GM19455 (cell line): Measurements from ENCODE around the gene SMIM10L2A.
A peak's percentile ranks its signal among the peaks of the same experiment; 100 is the strongest.
"Not testable (repeated sequence)": the region's sequence is repeated elsewhere in the genome, so short reads cannot be mapped to it uniquely, and the experiment has no call there.

ENCODE experiments used
- ATAC-seq: cut with Tn5 transposase; IDR thresholded peaks from one replicate; pipeline ENCODE4 v1.9.1; 2021; ENCODE audit not compliant: unreplicated experiment

SMIM10L2A gene

DNA sequence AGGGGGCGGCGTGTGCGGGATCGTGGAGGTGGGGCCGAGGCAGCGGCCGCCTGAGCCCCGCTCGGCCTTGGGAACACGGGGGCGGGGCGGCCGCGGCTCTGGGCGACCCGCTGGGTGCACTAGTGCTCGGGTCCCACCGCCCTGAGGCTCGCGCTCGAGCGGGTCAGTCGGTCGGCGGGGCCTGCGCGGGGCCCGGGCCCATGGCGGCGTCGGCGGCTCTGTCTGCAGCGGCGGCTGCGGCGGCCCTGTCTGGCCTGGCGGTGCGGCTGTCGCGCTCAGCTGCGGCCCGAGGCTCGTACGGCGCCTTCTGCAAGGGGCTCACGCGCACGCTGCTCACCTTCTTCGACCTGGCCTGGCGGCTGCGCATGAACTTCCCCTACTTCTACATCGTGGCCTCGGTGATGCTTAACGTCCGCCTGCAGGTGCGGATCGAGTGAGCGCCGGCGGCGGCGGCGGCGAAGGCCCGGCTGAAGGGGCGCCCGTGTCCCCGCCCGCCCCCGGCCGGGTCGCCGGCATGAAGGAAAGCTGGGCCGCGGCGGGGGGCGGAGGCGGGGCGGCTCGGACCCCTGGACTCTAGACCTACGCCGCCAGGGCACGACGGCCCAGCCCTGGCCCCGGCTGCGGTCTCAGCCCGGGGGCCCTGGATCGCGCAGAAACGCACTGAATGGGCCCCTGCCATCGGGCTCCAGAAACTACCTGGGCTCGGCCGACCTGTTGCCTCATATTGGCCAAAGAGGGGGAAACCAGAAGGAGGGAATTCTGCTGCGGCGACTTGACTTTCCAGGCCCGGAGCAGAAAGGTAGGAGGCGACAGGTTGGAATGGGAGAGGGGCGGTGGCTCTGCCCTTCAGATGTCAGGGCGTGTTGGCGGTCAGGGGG lies at the start of gene SMIM10L2A:
Gene SMIM10L2A (plus strand): TSS at position 13 of the 878 bp plus-strand sequence. CDS start 188 bp downstream, at position 201.
- peak; percentile 60 for ATAC-seq

DNA sequence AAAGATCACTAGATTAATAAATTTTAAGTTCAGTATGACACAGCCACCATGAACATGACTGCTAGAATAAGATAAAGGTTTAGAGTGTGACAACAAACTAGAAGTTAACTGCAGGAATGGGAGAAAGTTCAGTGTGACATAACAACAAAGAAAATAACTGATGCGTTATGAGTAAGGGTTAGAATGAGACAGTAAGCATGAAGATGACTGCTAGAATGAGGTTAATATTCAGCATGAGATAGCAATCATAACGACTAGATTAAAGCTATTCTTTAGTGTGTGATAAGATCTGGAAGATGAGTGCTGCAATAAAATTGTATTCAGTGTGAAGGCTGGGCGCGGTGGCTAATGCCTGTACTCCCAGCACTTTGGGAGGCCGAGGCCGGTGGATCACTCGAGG lies 48.4 kb upstream of the SMIM10L2A start:
- ATAC-seq = no peak

DNA sequence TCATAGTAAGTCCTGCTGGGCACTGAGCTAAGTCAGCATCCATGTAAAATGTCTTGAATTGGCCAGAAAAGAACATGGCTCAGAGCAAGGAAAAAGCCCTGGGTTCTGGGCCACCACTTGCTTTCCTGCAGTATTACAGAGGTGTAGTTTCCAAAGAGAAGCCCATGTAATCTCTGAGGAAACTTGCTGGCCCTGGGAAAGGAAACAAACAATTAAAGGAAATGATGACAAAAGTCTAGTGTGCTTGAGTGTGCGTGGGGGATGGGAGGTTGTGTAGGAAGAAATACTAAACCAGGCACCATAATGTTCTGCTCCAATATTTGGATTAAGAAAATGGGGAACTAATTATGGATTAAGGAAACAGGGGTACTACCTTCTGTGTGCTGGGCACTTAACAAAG lies 39.5 kb upstream of the SMIM10L2A start:
- no peak for ATAC-seq

DNA sequence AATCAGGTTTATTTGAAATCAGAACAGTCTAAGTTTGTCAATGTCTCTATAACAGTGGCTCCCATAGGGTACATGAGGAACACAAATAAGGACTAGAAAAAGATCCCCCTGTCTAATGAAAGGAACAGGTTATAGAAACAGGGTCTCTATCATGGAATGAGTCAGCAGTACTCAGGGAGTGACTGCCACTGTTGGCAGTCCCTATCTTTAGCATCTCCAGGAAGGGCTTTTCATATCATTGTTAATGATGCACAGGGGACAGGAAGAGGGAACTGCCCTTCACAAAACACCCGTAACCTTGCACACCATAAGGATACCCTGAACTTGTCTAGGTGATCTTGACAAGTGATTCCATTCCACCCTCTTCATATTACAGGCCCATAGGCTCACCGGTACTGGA lies 38.5 kb upstream of the SMIM10L2A start:
- no peak for ATAC-seq

DNA sequence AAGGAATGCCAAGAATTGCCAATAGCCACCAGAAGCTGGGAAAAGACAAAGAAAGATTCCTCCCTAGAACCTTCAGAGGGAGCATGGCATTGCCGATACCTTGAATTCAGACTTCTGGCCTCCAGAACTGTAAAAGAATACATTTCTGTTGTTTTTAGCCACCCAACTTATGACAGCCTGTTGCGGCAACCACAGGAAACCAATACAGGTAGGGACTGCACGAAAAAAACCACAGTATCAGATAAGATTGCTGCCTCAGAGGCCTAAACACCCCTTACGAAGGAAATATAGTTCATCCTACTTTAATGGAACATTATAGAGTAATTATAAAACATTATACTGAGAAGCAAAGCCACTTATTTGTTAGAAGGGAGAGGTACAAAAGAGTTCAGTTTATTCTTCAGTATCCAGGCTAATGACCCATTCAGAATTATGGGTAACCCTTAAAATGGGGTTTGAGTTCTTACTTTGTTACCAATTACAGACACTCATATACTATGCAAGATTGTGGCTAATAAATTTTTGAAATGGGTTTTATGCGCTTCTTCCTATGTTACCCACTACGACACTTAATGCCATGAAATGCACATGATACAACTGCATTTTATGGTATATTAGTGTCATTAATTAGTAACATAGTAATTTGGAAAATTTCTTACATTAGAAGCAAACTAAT lies 37.4 kb upstream of the SMIM10L2A start:
- ATAC-seq = no peak

DNA sequence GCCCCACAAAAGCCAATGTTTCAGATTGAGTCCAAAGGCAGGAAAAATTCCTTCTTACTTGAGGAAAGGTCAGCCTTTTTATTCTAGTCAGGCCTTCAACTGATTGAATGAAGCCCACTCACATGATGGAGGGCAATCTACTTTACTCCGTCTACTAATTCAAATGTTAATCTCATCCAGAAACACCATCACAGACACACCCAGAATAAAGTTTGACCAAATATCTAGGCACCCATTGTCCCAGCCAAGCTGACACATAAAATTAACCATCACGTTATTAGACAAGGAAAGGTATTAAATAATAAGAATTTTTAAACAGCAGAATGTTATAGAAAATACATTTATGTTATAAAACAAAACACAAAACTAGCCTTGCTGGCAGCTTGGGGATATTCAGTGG lies 32.9 kb upstream of the SMIM10L2A start:
- ATAC-seq = no peak

DNA sequence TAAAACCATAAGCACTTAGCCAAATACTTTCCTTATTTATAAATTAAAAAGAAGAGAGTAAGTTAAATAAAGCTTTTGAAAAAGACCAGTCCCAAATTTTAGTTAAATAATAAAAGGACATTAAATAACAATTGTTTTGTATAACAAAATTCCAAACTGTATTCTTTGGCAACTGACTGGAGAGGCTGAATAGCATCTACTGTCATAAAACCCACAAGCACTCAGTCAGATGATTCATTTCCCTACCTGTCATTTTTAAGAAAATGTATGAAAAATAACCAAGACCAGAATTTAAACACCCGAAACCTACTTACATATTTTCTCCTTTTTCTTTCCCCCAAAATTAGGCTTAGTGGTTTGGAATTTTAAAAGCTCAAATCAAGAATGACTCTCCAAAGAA lies 32.5 kb upstream of the SMIM10L2A start:
- no peak for ATAC-seq

DNA sequence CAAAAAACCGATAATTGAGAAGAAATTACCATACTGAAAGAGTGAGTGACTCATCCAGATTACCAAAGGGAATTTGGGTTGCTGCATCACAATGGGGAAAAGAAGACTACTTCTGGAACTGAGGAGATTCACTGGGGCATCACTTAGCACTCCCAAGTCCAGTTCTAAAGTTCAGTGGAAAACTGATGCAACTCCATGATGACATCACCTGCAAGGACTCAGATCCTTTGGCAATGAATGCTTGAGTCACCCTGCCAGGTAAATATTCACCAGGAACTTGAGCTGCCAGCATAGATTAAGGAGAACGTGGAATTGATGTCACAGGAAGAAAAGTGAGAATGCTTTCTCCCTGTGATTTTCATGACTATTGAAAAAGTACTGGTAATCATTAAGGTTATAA lies 32.0 kb upstream of the SMIM10L2A start:
- no peak for ATAC-seq

DNA sequence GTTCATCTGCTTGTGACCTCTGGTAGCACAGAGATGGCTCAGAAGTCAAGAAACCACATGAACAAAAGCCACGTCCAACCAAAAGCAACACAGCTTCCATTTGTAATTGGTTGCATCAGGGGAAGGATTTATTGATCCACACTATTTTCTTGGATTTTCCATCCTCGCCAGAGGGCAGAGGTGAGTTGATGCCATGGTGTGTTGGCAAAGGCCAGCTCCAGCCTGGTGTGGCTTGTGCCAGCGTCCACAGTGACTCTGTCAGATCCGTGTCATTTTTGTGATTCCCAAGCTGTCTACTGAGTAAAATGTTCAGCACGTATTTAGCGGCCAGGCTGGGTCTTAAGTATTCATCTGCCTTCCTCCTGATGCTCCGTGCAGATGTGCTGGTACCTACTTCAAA lies 30.0 kb upstream of the SMIM10L2A start:
- no peak for ATAC-seq

DNA sequence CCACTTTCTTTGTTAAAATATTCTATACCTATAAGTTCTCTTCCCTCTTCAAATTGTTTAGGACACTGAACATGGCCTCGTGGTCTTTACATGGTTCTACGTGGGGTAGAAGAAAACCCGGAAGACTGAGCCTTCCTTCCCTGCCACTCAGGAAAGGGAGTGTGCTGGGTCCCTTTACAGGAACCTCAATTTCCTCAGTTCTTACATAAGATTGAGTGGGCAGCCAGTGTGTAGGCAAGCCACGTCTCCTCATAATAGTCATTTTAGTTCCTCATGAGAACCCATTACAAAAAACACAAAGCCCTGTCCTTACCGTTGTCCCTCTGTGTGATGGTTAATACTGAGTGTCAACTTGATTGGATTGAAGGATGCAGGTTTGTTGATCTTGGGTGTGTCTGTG lies 28.7 kb upstream of the SMIM10L2A start:
- ATAC-seq = no peak

DNA sequence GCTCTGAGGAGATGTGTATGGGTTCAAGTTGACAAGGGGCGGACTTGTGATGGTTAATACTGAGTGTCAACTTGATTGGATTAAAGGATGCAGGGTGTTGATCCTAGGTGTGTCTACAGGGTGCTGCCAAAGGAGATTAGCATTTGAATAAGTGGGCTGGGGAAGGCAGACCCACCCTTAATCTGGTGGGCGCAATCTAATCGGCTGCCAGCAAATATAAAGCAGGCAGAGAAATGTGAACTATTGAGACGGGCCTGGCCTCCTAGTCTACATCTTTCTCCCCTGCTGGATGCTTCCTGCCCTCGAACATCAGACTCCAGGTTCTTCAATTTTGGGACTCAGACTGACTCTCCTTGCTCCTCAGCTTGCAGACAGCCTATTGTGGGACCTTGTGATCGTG lies 26.7 kb upstream of the SMIM10L2A start:
- no peak for ATAC-seq

DNA sequence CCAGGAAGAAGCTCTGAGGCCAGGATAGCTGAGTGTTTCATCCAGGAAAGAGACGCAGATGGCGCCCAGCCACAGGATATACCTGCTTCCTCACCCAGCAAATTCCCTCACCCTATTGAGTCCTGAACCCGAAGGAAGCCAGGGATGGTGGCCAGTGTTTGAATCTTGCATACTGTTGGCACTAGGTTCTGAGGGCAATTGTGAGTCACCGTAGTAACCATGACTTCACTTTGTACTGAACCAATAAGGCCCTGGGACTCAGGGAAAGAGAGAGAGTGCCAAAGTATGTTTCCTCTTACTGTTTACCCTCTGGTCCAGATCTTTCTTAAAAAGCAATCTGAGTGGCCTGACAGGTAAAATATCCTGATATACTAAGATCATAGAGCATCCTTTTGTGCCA lies 25.6 kb upstream of the SMIM10L2A start:
- no peak for ATAC-seq

DNA sequence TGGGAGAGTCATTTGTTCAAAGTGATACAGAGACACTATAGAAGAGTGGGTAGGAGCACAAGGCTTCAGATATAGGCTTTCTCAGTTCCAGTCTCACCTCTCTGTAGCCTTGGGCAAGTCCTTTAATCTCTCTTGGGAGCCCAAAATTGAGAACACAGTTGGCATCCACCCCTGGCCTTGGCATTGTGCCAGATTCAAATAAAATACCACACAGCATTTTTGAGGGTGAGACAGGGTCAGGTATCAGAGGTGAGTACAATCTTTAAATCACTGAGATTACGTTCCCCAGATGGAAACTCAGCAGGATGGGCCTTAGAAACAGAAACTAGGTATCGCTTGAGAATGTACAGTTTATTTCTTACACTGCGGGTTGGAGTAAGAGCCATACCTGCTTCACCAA lies 25.2 kb upstream of the SMIM10L2A start:
- no peak for ATAC-seq

DNA sequence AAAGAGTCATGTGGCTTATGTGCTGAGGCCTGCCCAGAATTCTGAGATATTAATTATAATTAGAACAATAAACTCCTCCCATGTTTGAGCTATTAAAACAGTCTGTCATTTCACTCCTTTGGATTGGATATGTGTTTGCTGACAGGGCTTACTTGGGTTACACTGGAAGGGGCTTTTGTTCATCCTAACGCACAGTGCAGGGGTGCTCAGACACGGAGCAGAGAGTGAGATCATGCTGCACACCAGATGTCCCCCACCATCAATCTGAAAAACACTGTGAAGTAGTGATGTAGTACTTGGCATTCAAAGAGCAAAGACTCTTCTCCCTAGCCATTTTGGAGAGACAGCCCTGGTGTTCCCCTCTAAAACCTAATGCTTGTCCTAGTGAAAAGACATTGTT lies 24.1 kb upstream of the SMIM10L2A start:
- no peak for ATAC-seq

DNA sequence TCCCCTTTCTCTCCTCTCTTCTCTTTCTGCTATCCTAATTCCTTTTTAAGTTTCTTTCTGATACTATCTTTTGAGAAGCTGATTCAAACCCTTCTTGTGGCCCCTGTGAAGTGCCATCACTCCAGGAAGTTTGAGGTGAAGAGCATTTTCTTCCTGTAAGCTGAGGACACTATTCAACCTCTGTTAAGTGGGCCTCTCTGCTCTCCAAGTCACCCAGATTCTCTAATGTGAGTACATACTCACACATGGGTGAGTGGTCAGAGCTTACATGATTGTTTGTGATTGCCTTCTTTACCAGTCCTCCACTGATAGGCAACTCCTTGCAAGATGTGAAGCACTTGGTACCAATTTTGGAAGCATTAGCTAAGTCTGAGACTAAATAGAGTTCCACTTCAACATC lies 18.4 kb upstream of the SMIM10L2A start:
- ATAC-seq = no peak

DNA sequence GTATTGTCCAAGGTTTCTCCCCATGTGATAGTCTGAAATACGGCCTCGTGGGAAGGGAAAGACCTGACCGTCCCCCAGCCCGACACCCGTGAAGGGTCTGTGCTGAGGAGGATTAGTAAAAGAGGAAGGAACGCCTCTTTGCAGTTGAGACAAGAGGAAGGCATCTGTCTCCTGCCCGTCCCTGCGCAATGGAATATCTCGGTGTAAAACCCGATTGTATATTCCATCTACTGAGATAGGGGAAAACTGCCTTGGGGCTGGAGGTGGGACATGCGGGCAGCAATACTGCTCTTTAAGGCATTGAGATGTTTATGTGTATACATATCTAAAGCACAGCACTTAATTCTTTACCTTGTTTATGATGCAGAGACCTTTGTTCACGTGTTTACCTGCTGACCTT lies 15.3 kb upstream of the SMIM10L2A start:
- not testable (repeated sequence) for ATAC-seq

DNA sequence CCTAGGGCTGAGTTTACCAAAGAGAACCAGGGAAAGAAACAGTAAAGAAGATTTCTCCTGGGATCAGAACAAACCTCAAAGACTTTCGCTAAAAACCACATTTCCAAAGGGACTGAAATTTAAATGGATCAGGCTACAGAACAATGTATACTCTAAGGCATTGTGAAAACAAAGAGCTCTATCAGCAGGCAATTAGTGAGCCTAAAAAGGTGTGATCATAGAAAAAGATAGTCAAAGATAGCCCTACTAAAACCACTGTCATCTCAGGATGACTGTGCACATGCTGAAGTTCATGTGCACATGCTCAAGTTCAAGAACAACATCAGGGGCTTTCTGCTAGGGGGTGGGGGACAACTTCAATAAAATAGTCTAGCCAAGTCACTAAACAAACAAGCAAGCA lies 12.9 kb upstream of the SMIM10L2A start:
- ATAC-seq = no peak

DNA sequence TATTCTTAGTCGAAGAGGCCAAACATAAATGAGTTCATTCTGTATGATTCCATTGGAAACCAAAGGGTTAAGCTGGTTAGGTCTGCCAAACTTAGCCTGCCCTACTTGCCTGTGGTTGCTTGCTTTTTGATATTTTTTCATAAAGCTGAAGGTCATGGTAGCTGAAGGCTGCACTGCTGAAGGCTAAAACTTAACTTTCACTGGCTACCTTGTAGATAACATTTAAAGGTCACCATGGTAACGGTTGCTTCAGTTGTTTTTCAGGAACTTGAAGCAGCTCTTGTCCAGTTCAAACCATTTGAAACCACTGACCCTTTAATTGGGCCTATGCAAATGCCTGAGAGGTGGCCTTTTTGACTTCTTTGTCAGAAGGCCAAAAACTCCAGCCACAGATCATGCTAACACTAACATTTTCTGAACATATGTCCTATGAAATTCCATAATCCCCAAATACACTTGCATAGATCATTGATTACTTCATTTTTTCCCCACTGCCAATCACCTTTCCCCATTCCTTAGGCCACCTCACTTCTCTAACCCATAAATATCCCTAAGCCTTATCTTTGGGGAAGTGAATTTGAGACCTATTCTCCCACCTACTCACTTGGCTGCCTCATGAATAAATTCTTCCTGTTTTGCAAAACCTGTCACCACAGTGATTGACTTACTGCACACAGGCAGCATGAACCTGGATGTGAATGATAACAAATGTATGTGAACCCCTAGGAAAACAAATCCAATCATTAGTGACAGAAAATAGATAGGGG lies 10.7 kb upstream of the SMIM10L2A start:
- ATAC-seq = no peak

DNA sequence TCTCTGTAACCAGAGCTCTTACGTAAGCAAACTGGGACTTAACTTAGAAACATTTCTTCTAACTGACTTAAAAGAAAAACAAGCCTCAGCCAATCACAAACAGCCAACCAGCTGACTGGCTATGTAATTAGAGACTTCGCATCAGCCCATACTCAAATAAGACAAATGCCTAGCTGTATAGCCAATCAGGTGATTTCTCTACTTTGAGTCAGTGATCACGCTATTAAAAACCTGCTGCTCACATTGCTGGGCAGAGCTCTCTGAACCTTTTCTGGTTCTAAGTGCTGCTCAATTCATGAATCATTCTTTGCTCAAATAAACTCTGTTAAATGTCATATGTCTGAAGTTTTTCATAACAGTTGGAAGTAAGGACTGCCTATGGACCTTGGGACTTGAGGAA lies 9.9 kb upstream of the SMIM10L2A start:
- no peak for ATAC-seq

DNA sequence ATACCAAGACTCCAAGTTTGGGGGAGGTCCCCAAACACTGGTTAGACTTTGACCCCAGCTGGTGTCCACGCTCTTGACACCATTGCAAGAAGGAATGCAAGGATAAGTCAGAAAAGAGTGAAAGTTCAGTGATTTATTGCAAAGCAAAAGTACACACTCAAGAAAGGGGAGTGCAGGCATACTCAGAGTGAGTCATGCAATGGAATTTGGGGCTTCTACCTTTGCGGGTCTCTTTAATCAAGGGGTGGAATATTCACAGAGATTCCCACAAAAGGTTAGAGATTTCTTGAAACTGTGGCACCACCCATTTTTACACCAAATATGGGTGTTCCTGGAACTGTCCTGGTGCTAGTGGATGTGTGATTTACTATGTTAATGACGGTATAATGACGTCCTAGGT lies 5.2 kb upstream of the SMIM10L2A start:
- no peak for ATAC-seq

DNA sequence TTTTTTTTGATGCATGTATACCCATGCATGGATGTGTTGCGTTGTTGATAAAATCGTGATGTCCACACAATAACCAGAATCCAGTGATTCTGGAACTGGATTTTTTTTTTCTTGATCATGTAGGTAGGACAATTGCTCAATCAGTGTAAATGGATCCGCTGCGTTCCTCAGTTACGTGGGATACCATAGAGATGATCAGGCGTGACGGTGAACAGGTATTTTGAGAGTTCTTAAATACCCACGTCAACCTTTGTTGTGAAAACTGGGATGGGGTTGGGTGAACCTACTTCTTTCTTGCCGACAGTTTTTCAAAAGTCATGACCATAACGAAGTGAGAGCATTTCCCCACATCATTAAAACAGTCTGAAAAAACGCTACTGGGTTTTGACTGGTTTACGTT lies 913 bp upstream of the SMIM10L2A start:
- no peak for ATAC-seq

DNA sequence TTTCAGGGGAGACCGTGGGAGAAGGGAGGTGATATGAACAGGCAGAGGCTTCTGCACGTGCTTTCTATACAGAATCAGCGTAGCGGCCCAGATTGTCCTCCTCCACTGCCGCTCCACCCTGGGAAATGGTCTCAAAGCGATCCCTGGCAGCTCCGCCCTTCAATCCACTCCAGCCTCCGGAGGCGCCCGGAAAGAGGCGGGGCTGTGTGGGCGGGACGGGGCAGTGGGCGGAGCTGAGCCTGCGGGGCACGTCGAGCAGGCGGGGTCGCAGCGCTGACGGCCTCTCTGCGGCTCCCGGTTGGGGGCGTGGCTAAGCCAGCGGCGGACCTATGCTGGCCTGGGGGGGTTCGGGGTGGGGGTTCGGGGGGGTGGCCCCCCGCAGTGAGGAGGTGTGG lies 210 bp upstream of the SMIM10L2A start:
- peak; percentile 92 for ATAC-seq
